ENCODE measurements around the gene NAA25.
"Not testable (repeated sequence)": the region's sequence is repeated elsewhere in the genome, so short reads cannot be mapped to it uniquely, and the experiment has no call there.

Gene NAA25

GRCh38 chr12:112036614-112037013, 72.0 kb downstream of the NAA25 start:
- DNase-seq, result not testable (repeated sequence)

GRCh38 chr12:112035219-112035785, 73.3 kb downstream of the NAA25 start:
- no peak for DNase-seq

- DNase-seq, result no peak
These were observed 76.3 kb downstream of the NAA25 start for GRCh38 chr12:112032292-112032691.

GRCh38 chr12:112031472-112031871, 77.1 kb downstream of the NAA25 start:
- DNase-seq, result no peak

GRCh38 chr12:112029301-112029700, 79.3 kb downstream of the NAA25 start:
- no peak for DNase-seq

GRCh38 chr12:112025808-112026375, 82.7 kb downstream of the NAA25 start:
- DNase-seq, result no peak

- DNase-seq, result no peak
These were observed 84.7 kb downstream of the NAA25 start for GRCh38 chr12:112023759-112024396.

- no peak for DNase-seq
These were observed 86.2 kb downstream of the NAA25 start for GRCh38 chr12:112022241-112023016.

GRCh38 chr12:112020947-112021457, 87.6 kb downstream of the NAA25 start:
- DNase-seq, result no peak

GRCh38 chr12:112018571-112019237, 89.9 kb downstream of the NAA25 start:
- no peak for DNase-seq

DNA sequence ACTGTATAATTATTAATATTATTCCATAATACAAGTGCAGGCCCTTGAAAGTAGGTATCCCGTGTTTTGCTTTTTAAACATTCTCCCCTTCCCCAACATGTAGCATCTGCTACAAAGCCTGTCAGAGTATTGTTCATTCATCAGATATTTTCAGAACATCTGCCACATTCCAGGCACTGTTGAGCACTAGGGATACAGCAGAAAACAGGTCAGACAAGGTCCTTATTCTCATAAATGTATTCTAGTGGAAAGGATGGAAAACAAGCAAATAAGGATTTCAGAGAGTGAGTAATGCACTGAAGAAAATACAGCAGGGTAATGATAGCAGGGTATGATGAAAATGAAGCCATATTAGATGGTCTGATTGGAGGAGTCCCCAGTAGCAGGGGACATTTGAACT, 91.5 kb downstream of the NAA25 start:
- DNase-seq, result no peak

GRCh38 chr12:112015938-112016337, 92.6 kb downstream of the NAA25 start:
- no peak for DNase-seq

DNA sequence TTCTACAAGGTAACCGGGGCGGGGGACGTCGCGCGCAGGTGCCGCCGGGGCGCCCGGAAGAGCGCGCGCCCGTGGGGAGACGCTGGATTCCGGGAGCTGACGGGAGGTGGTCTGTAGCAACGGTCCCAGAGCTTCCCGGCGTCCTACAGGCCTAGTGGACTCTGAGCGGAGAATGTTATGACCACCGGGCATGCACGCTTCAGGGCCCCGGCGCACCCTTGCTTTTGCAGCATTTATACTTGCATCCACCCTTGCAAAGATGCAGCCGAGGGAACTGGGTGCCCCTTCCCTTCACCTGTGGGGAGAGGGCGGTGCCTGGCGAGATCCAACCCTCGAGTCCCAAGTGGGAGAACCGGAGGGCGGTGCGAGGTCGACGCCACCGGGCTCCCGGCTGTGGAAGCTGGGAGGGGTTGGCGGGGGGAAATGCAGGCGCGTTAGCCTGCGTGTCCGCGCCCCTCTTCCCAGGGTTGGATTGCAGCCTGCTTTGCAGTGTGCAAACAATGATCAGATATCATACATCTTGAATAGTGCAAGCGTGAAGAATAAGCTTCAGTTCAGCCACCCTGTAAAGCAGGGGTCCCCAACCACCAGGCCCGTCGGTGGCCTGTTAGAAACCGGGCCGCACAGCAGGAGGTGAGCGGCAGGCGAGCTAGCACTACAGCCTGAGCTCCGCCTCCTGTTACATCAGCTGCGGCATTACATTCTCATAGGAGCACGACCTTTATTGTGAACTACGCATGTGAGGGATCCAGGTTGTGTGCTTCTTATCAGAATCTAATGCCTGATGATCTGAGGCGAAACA, 94.8 kb downstream of the NAA25 start:
- peak; percentile 60 for DNase-seq

- peak; percentile 98 for DNase-seq
These were observed 95.6 kb downstream of the NAA25 start, which contains the start of the genes ERP29 and TMEM116 for GRCh38 chr12:112012775-112013600. Gene ERP29 (plus strand): TSS chr12:112013426. CDS start chr12:112013466, 40 bp downstream. Gene TMEM116 (minus strand): TSS chr12:112013165. CDS start chr12:112005270, 7,895 bp downstream.

GRCh38 chr12:112011685-112012084, 96.9 kb downstream of the NAA25 start:
- no peak for DNase-seq

- DNase-seq, result no peak
These were observed 97.9 kb downstream of the NAA25 start for GRCh38 chr12:112010415-112011344.

DNA sequence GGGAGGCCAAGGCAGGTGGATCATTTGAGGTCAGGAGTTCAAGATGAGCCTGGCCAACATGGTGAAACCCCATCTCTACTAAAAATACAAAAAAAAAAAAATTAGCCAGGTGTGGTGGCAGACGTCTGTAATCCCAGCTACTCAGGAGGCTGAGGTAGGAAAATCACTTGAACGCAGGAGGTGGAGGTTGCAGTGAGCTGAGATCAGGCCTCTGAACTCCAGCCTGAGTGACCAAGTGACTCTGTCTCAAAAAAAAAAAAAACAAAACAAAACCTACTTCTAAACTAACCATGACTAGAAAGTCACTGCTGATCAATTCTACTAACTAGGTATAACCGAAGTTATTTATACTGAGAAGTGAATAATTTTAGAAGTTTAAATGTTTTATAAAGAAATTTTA, 99.0 kb downstream of the NAA25 start:
- not testable (repeated sequence) for DNase-seq

GRCh38 chr12:112008918-112009317, 99.7 kb downstream of the NAA25 start:
- DNase-seq, result no peak

- no peak for DNase-seq
These were observed 100.6 kb downstream of the NAA25 start for GRCh38 chr12:112007945-112008344.
